A549 (cell line): ENCODE data around the gene RBPJ.

Source experiments
- FOSL2 ChIP-seq, 2 experiments: fragments of 450-650 bp in 1 of 2; fragments of >200 bp in 1 of 2; sonication (Bioruptor Twin) in 1 of 2; formaldehyde crosslinking; IDR thresholded peaks; 2 replicates each; pipeline versions ENCODE4 v1.5.0 to v1.6.1; 2016 to 2020; ENCODE audit warnings: mild to moderate bottlenecking in 1 of 2, moderate library complexity in 1 of 2
- JUN ChIP-seq, 2 experiments: fragments of >200 bp; sonication (Bioruptor Twin); formaldehyde crosslinking; IDR thresholded peaks; 2 replicates in 1 of 2; 3 replicates in 1 of 2; pipeline ENCODE4 v1.6.1; 2016 to 2017
- MAFK ChIP-seq: fragments of 450-650 bp; IDR thresholded peaks from 2 replicates; pipeline ENCODE4 v1.6.1; 2014; ENCODE audit not compliant: partially characterized antibody
- POLR2A ChIP-seq: IDR thresholded peaks from 2 replicates; pipeline ENCODE4 v1.6.1; 2012; ENCODE audit warnings: mild to moderate bottlenecking, low read length
- SMC3 ChIP-seq: fragments of >200 bp; sonication (Bioruptor Twin); formaldehyde crosslinking; IDR thresholded peaks from 3 replicates; pipeline ENCODE4 v1.6.1; 2018; ENCODE audit warnings: inconsistent platforms
- TF ChIP-seq, protein P1 (sequence below): fragments of >200 bp; sonication (Bioruptor Twin); formaldehyde crosslinking; IDR thresholded peaks from 3 replicates; pipeline ENCODE4 v1.5.1; 2016

DNA sequence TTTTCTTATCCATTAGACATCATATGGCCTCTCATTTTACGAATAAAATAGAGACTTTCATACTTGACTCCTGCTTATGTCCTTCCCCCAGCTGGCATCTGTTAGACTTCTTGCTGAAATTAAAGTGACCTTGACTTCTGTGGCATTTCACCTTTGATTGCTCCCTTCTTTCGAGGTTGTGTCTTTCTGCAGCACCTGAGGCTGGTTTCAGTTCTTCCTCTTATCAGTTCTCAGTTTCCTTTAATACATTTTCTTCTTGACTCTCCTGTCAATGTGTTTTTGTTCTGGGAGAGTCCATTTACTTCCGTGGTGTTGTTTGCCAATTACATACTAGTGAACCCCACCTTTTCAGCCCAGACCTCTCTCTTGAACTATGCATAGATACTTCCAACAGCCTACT is 81.6 kb downstream of the RBPJ start:
- TF ChIP-seq, protein P1, sequence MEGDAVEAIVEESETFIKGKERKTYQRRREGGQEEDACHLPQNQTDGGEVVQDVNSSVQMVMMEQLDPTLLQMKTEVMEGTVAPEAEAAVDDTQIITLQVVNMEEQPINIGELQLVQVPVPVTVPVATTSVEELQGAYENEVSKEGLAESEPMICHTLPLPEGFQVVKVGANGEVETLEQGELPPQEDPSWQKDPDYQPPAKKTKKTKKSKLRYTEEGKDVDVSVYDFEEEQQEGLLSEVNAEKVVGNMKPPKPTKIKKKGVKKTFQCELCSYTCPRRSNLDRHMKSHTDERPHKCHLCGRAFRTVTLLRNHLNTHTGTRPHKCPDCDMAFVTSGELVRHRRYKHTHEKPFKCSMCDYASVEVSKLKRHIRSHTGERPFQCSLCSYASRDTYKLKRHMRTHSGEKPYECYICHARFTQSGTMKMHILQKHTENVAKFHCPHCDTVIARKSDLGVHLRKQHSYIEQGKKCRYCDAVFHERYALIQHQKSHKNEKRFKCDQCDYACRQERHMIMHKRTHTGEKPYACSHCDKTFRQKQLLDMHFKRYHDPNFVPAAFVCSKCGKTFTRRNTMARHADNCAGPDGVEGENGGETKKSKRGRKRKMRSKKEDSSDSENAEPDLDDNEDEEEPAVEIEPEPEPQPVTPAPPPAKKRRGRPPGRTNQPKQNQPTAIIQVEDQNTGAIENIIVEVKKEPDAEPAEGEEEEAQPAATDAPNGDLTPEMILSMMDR: no peak
- no peak for TF ChIP-seq FOSL2 (IDR thresholded peaks at IDR 0.05)
- no peak for TF ChIP-seq FOSL2 (CRISPR knock-in tag; IDR thresholded peaks at IDR 0.05)
- no peak for TF ChIP-seq JUN (IDR thresholded peaks at IDR 0.05)
- no peak for TF ChIP-seq POLR2A
- TF ChIP-seq MAFK: no peak
- TF ChIP-seq SMC3: no peak
